Stimulated activated CD4-positive, alpha-beta T cell treated with anti-CD3 and anti-CD28 coated beads, Interleukin-4, amount 100 ng/mL, for 24 hours (primary cell): ENCODE data around the gene RACGAP1.
"Not testable (repeated sequence)": the region's sequence is repeated elsewhere in the genome, so short reads cannot be mapped to it uniquely, and the experiment has no call there.

Experiments
- DNase-seq: peaks from one replicate; pipeline ENCODE4 v3.0.0-alpha.2; 2020

Gene RACGAP1

DNA sequence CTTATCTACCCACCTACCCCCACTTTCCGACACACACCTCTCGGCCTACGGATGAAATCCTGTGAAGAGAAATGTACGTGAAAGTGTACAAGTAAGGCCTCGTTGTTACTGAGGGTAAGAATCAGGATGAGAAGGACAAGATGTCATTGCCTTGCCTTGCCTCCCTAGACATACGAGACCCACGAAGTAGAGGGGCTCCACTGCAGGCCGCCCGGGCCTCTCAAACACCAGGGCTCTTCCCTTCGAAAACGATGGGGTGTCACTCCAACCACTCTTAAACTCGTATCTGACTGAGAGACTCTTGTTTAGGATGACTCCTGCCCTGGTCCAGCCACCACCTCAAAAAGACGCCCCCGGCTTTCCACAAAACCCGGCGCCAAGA is 498 bp downstream of the RACGAP1 start:
- DNase-seq: peak; percentile 10

- DNase-seq: no peak
These were observed 1.1 kb downstream of the RACGAP1 start for GRCh38 chr12:50024227-50024626.

DNA sequence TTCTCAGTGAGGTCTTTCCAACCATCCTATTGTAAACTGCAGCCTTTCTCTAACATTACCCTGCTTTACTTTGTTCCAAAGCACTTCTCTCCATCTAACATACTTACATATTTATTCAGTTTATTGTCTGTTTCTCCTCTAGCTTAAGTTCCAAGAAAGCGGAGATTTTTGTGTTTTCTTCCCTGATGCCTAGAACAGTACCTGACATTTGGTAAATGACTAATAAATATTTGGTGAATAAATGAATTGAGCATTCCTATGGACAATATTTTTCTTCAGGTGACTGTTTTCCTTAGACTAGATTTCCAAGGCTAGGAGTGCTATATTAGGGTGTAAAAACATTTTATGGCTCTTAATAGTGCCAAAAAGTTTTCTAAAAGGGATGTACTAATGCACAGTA is 2.4 kb downstream of the RACGAP1 start:
- DNase-seq: no peak

GRCh38 chr12:50021031-50021430 is 4.3 kb downstream of the RACGAP1 start:
- no peak for DNase-seq

DNA sequence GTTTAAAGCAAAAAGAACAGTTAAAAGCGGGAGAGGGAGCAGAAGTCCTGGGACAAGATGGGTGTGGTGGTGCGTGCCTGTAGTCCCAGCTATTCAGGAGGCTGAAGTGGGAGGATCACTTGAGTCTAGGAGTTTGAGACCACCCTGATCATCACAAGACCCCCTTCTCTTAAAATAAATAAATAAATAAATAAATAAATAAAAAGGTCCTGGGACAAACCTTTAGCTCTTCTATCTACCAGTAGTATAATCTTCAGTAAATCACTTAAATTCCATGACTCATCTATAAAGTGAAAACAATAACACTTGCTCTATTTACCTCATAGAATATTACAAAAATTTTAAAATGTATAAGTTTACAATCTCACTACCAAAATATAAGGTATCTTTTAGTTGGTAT is 5.8 kb downstream of the RACGAP1 start:
- DNase-seq: no peak

DNA sequence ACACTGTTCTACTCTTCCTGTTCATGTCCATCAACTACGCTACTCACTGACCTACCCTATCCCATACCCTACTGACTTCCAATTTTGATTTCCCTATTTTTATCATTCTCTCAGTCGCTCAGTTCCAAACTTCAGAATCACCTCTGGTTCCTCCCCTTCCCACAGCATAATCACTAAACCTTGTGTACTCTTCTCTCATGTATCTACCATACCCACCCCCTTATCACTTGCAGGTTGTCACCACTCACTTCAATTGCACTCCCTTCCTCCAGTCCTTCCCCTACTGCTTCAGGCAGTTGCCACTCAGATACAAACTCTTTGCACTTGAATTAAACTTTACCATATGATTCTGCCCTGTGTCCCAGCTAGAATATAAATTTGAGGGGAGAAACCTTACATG is 6.3 kb downstream of the RACGAP1 start:
- DNase-seq: no peak

- no peak for DNase-seq
These were observed 7.1 kb downstream of the RACGAP1 start for GRCh38 chr12:50018154-50018553.

DNA sequence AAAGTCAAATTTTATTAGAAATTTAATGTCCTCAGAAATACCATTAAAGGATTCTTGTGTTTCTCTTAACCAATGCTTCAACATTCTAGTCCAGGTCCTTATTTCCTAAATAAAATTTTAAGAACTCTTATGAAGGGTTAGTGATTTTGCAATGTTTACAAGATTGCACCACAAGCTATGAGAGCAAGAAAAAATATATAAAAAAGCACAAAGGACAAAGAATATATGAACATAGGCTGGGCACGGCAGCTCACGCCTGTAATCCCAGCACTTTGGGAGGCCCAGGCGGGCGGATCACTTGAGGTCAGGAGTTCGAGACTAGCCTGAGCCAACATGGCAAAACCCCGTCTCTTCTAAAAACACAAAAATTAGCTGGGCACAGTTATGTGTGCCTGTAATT is 7.7 kb downstream of the RACGAP1 start:
- DNase-seq: no peak

- DNase-seq: no peak
These were observed 8.5 kb downstream of the RACGAP1 start for GRCh38 chr12:50016501-50017475.

DNA sequence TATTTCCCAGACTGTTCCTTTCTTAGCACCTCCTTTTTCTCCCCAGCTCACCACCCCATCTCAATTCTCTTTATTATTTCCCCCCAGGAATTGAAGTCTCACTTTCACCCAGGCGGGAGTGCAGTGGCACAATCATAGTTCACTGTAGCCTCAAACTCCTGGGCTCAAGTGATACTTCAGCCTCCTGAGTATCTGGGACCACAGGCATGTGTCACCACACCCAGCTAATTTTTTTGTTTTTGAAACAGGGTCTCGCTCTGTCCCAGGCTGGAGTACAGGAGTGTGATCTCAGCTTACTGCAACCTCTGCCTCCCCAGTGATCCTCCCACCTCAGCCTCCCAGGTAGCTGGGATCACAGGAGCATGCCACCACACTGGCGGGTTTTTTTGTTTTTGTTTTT is 11.0 kb downstream of the RACGAP1 start:
- DNase-seq: no peak

DNA sequence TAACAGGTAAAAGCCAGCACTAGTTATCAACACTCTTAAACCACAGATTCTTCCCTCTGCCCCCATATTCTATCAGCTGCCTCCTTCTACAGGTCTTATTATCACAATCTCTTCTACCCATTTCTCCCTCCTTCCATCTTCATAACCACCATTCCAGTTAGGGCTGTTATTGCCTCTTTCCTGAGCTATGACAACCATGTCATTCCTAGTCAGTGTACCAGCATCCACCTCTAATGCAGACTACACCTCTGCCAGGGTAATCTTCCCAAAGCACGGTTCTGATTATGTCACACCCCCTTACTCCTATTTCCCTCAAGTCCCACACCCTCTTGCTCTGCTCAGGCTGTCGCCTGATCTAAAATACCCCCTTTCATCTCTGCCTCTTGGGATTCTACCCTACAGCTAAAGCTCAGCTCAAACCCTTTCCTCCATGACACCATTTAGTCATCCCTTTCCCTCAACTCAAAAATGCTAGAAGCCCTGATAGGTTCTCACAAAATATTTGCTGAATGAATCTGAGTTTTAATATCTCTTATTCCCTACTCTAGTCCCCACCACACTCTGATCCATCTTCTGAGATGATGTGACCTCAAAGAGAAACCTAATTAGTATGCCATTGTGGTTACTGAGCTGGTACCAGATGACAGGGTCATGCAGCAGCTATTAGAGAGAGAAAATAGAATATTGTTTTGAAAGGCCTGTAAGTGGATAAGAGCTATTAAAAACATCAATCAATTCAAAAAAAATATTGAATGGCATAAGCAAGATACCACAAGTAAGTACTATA is 11.7 kb downstream of the RACGAP1 start:
- no peak for DNase-seq

DNA sequence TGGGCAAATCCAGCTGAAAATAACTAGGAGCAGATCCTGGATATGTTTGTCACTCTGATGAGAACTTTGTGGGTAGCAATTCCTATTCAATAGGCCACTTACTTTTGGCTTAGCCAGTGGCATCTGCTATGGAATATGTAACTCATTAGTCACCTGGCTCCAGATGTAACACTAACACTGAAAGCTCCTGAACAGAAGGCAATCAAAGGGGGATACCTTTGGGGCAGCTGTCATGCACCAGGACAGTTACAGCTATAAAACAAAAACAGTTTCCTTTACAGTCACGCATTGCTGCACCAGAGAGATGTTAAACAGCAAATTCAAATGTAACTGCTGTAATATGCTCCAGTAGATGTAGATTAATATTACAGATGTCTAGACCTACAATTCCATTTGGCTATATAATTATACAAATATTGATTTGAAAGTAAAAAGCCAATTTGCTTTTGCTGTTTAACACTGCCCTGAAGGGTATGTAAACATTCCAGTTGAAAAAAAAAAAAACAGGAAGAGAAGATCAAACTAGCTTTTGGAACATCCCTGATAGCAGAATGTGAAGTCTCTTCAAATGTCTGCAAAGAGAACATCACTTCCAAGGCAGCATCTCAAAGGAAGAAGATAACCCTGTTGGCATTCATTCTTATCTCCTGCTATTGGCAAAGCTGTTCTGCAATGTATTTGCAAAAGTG is 18.4 kb downstream of the RACGAP1 start:
- DNase-seq: no peak

DNA sequence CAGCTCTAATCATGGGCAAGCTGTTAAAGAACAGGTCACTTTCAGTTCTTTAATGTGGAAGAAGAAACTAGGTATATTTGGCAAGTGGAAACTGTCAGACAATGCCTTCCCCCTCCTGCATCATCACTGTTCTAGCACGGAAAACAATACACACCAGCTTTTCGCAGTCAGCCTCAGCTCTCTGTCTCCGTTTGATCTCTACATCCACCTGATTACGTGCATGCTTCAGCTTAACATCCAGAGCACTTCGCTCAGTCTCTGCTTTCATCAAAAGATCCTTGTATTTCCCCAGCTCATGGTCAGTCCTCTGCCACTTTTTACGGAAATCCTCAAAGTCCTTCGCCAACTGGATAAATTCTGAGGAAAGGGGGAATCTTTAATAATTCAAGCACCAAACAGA is 19.0 kb downstream of the RACGAP1 start:
- DNase-seq: no peak

- DNase-seq: no peak
These were observed 20.1 kb downstream of the RACGAP1 start for GRCh38 chr12:50005175-50005574.

- DNase-seq: no peak
These were observed 20.6 kb downstream of the RACGAP1 start for GRCh38 chr12:50004696-50005095.

DNA sequence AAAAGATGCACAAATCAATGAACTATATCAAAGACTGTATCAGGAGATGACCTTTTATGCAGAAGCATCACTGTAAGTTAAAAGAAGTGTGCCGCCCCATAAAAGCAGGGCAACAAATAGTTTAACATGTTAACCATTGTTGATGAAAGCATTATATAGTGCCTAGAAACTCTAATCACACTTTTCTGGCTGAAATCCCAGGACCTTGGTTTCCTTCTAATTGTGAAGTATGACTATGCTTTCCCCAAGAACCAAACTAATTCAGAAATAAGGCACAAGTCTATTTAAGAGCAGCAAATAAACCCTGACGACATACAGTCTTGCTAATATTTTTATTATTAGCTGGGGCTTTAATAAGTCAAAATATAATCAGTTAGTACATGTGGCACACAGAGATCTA is 21.7 kb downstream of the RACGAP1 start:
- no peak for DNase-seq

DNA sequence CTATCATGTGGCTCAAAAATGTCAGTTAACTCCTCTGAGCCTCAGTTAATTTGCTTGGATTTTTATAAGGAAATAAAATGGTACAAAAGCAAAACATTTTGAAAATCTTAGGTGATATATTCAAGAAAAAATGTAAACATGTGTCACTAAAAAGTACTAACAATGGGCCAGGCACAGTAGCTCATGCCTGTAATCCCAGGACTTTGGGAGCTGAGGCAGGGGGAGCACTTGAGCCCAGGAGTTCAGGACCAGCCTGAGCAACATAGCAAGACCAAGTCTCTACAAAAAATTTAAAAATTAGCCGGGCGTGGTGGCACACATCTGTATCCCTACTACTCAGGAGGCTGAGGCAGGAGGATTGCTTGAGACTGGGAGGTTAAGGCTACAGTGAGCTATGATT is 26.8 kb downstream of the RACGAP1 start:
- no peak for DNase-seq

- no peak for DNase-seq
These were observed 35.0 kb downstream of the RACGAP1 start for GRCh38 chr12:49990273-49990672.

DNA sequence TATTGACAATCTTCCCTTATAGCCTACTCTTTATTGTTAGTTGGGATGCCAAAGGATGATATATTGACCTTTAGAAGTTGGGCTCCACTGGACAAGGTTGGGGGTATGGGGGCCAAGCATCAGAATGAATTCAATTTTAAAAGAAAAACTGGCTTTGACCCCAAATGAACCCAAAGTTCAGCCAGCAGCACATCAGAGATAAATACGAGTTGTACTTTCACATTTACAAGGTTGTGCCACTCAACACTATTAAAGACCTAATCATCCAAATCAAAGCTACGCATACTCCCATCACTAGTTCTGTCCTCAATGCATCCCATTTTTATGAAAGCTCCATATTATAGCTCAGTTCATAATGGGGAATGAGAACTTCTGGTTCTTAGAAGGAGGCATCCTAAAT is 35.9 kb downstream of the RACGAP1 start:
- not testable (repeated sequence) for DNase-seq

DNA sequence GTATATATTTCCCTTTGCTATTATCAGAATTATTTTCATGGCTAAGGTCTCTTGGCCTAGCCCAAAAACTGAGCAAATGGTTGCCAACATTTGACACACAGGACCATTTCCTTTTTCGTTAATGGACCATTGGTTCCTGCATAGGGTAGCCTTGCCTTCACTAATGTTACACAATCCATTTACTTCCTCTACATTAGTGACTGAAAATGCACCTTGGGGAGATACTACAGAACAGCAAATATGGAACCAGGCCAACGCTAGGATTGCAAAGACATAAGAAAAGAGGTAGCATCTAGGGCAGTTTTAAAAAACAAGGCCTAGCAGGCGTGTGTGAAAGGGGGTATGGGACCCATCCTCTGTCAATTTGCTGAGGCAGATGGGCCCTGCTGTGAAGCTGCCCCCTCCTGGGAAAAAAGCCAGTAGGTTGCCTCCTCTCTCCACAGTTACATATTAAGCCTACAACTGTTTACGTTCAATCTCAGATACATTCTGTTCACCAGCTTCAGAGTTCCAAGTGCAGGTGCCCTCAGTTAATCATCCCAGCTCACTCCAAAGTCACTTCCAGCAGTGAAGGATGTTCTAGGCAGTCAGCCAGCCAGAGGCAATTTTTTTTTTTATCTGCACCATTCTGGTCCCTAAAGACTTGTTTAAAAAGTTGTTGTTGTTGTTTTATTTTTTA is 37.5 kb downstream of the RACGAP1 start:
- no peak for DNase-seq

DNA sequence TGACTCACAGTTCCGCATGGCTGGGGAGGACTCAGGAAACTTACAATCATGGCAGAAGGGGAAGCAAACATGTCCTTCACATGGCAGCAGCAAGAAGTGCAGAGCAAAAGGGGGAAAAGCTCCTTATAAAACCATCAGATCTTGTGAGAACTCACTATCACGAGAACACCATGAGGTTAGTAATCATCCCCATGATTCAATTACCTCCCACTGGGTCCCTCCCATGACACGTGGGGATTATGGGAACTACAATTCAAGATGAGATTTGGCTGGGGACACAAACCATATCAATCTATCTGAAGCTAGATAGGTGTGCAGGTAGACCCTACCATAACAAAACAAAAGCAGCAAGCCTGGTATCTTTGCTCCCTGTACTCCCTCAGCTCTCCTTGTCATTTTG is 38.8 kb downstream of the RACGAP1 start:
- DNase-seq: not testable (repeated sequence)

DNA sequence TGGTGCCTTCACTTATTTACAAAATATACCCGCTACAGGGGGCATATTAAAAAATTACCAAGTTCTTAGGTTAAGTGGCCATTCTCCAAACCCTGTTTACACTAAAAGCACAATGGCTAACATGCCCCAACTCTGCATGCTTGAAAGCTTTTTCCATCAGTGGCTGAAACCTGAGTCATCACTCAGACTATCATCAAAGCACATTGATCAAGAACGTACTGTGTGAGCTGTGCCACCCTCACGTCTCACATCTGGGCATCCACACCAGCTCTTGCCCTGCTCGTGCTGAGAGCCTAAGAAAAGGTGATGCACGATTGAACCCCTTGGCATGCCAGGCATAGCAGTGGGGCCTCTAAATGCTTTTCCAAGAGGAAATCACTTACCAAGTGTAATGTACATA is 39.3 kb downstream of the RACGAP1 start:
- no peak for DNase-seq
